ENCODE data around the gene ILDR2.
A peak's percentile ranks its signal among the peaks of the same experiment; 100 is the strongest.

Gene ILDR2

GRCh38 chr1:166999500-167000055, 24.2 kb upstream of the ILDR2 start:
- Histone ChIP-seq H3K27ac (ENCODE audit: low read depth in 2 of 2, low read length in 2 of 2) (no peak overlapping the region), H3K27me3 (ENCODE audit: control insufficient read depth in 2 of 2, insufficient read depth in 2 of 2, low read length in 2 of 2) (no peaks in the 10 kb centered on the region), H3K9ac (ENCODE audit: low read depth in 1 of 2, low read length in 2 of 2) (no peak overlapping the region), H3K4me1 (ENCODE audit: control insufficient read depth in 2 of 2, insufficient read depth in 2 of 2, low read length in 2 of 2) (no peaks in the 10 kb centered on the region), H3K9me3 (ENCODE audit: control insufficient read depth in 2 of 2, low read length in 2 of 2) (no peaks in the 10 kb centered on the region), H3K36me3 (ENCODE audit: control insufficient read depth in 2 of 2, insufficient read depth in 2 of 2, low read length in 2 of 2) (no peaks in the 10 kb centered on the region), H3K4me3 (ENCODE audit: low read length in 2 of 2) (no peak overlapping the region)

DNA sequence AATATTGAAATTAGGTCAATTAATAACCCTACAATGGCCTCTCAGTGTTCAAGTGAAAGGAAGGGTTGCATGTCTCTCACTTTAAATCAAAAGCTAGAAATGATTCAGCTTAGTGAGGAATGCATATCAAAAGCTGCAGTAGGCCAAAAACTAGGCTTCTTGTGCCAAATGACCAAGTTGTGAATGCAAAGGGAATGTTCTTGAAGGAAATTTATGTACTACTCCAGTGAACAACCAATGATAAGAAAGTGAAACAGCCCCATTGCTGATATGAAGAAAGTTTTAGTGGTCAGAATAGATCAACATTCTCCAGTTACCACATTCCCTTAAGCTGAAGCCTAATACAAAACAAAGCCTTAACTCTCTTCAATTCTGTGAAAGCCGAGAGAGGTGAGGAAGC, 23.7 kb upstream of the ILDR2 start:
- H3K9me3 ChIP-seq (ENCODE audit: control insufficient read depth in 2 of 2, low read length in 2 of 2) = no peaks in the 10 kb centered on the region
- no peak overlapping the region for H3K4me3 ChIP-seq (ENCODE audit: low read length in 2 of 2)
- H3K36me3 ChIP-seq (ENCODE audit: control insufficient read depth in 2 of 2, insufficient read depth in 2 of 2, low read length in 2 of 2) = no peaks in the 10 kb centered on the region
- H3K27me3 ChIP-seq (ENCODE audit: control insufficient read depth in 2 of 2, insufficient read depth in 2 of 2, low read length in 2 of 2) = no peaks in the 10 kb centered on the region
- no peak overlapping the region for H3K27ac ChIP-seq (ENCODE audit: low read depth in 2 of 2, low read length in 2 of 2)
- H3K9ac ChIP-seq (ENCODE audit: low read depth in 1 of 2, low read length in 2 of 2) = no peak overlapping the region
- H3K4me1 ChIP-seq (ENCODE audit: control insufficient read depth in 2 of 2, insufficient read depth in 2 of 2, low read length in 2 of 2) = no peaks in the 10 kb centered on the region

- Histone ChIP-seq H3K4me3 (ENCODE audit: low read length in 2 of 2) (no peak within 1 kb of the TSS), H3K36me3 (ENCODE audit: control insufficient read depth in 2 of 2, insufficient read depth in 2 of 2, low read length in 2 of 2) (no peaks in the 10 kb centered on the region), H3K4me1 (ENCODE audit: control insufficient read depth in 2 of 2, insufficient read depth in 2 of 2, low read length in 2 of 2) (no peaks in the 10 kb centered on the region)
Measured at GRCh38 chr1:166988974-166989515, 13.7 kb upstream of the ILDR2 start, which contains the start of gene MAEL. Gene MAEL, plus strand, starts transcription at chr1:166989280. Its CDS starts 73 bp downstream, at chr1:166989353.

GRCh38 chr1:166981589-166981988, 6.2 kb upstream of the ILDR2 start:
- H3K4me1 ChIP-seq (ENCODE audit: control insufficient read depth in 2 of 2, insufficient read depth in 2 of 2, low read length in 2 of 2) = no peaks in the 10 kb centered on the region
- no peaks in the 10 kb centered on the region for H3K9me3 ChIP-seq (ENCODE audit: control insufficient read depth in 2 of 2, low read length in 2 of 2)
- H3K9ac ChIP-seq (ENCODE audit: low read depth in 1 of 2, low read length in 2 of 2) = no peak overlapping the region
- H3K36me3 ChIP-seq (ENCODE audit: control insufficient read depth in 2 of 2, insufficient read depth in 2 of 2, low read length in 2 of 2) = no peaks in the 10 kb centered on the region
- no peak overlapping the region for H3K4me3 ChIP-seq (ENCODE audit: low read length in 2 of 2)
- H3K27ac ChIP-seq (ENCODE audit: low read depth in 2 of 2, low read length in 2 of 2) = no peak overlapping the region
- H3K27me3 ChIP-seq (ENCODE audit: control insufficient read depth in 2 of 2, insufficient read depth in 2 of 2, low read length in 2 of 2) = no peaks in the 10 kb centered on the region

More at GRCh38 chr1:166988974-166989515, 13.7 kb upstream of the ILDR2 start, which contains the start of gene MAEL:
- H3K9ac ChIP-seq (ENCODE audit: low read depth in 1 of 2, low read length in 2 of 2) = no peak within 1 kb of the TSS
- H3K27me3 ChIP-seq (ENCODE audit: control insufficient read depth in 2 of 2, insufficient read depth in 2 of 2, low read length in 2 of 2) = no peaks in the 10 kb centered on the region
- H3K9me3 ChIP-seq (ENCODE audit: control insufficient read depth in 2 of 2, low read length in 2 of 2) = no peaks in the 10 kb centered on the region
- H3K27ac ChIP-seq (ENCODE audit: low read depth in 2 of 2, low read length in 2 of 2) = no peak within 1 kb of the TSS

GRCh38 chr1:166980818-166981217, 5.5 kb upstream of the ILDR2 start:
- H3K9me3 ChIP-seq (ENCODE audit: control insufficient read depth in 2 of 2, low read length in 2 of 2) = no peaks in the 10 kb centered on the region
- H3K27me3 ChIP-seq (ENCODE audit: control insufficient read depth in 2 of 2, insufficient read depth in 2 of 2, low read length in 2 of 2) = peaks cover 0 to 7% of the 10 kb centered on the region in 2 donors
- H3K36me3 ChIP-seq (ENCODE audit: control insufficient read depth in 2 of 2, insufficient read depth in 2 of 2, low read length in 2 of 2) = no peaks in the 10 kb centered on the region
- H3K4me3 ChIP-seq (ENCODE audit: low read length in 2 of 2) = no peak overlapping the region
- no peak overlapping the region for H3K9ac ChIP-seq (ENCODE audit: low read depth in 1 of 2, low read length in 2 of 2)
- H3K27ac ChIP-seq (ENCODE audit: low read depth in 2 of 2, low read length in 2 of 2) = no peak overlapping the region
- H3K4me1 ChIP-seq (ENCODE audit: control insufficient read depth in 2 of 2, insufficient read depth in 2 of 2, low read length in 2 of 2) = peaks cover 0 to 5% of the 10 kb centered on the region in 2 donors

DNA sequence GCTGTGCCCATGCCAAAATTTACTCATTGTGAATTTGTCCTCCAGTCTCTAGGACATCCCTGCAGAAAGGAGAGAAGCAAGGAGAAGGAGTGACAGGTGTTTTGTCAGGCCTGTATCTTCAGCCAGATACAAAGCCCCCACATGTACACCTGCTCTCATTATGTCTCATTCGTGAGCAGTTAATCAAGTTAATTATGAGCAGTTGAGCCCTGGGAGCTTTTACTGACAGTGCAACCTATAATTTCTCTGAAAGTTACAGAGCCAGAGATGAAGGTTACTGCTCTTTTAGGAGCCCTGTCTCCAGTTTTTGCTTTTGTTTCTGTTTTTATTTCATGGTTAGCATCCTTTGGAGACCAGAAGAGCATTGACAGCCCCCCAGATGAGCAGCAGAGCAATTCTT, 5.0 kb upstream of the ILDR2 start:
- H3K27me3 ChIP-seq (ENCODE audit: control insufficient read depth in 2 of 2, insufficient read depth in 2 of 2, low read length in 2 of 2) = peaks cover 0 to 7% of the 10 kb centered on the region in 2 donors
- H3K27ac ChIP-seq (ENCODE audit: low read depth in 2 of 2, low read length in 2 of 2) = no peak overlapping the region
- peaks cover 0 to 6% of the 10 kb centered on the region in 2 donors for H3K4me1 ChIP-seq (ENCODE audit: control insufficient read depth in 2 of 2, insufficient read depth in 2 of 2, low read length in 2 of 2)
- no peak overlapping the region for H3K9ac ChIP-seq (ENCODE audit: low read depth in 1 of 2, low read length in 2 of 2)
- H3K36me3 ChIP-seq (ENCODE audit: control insufficient read depth in 2 of 2, insufficient read depth in 2 of 2, low read length in 2 of 2) = no peaks in the 10 kb centered on the region
- no peaks in the 10 kb centered on the region for H3K9me3 ChIP-seq (ENCODE audit: control insufficient read depth in 2 of 2, low read length in 2 of 2)
- H3K4me3 ChIP-seq (ENCODE audit: low read length in 2 of 2) = no peak overlapping the region

GRCh38 chr1:166978821-166979220, 3.5 kb upstream of the ILDR2 start:
- H3K9me3 ChIP-seq (ENCODE audit: control insufficient read depth in 2 of 2, low read length in 2 of 2) = no peaks in the 10 kb centered on the region
- no peak overlapping the region for H3K9ac ChIP-seq (ENCODE audit: low read depth in 1 of 2, low read length in 2 of 2)
- peaks cover 7 to 17% of the 10 kb centered on the region in 2 donors for H3K27me3 ChIP-seq (ENCODE audit: control insufficient read depth in 2 of 2, insufficient read depth in 2 of 2, low read length in 2 of 2)
- H3K36me3 ChIP-seq (ENCODE audit: control insufficient read depth in 2 of 2, insufficient read depth in 2 of 2, low read length in 2 of 2) = no peaks in the 10 kb centered on the region
- H3K4me1 ChIP-seq (ENCODE audit: control insufficient read depth in 2 of 2, insufficient read depth in 2 of 2, low read length in 2 of 2) = peaks cover 7 to 11% of the 10 kb centered on the region in 2 donors
- no peak overlapping the region for H3K27ac ChIP-seq (ENCODE audit: low read depth in 2 of 2, low read length in 2 of 2)
- no peak overlapping the region for H3K4me3 ChIP-seq (ENCODE audit: low read length in 2 of 2)

- Histone ChIP-seq H3K27me3 (ENCODE audit: control insufficient read depth in 2 of 2, insufficient read depth in 2 of 2, low read length in 2 of 2) (peaks cover 10 to 20% of the 10 kb centered on the region in 2 donors), H3K9me3 (ENCODE audit: control insufficient read depth in 2 of 2, low read length in 2 of 2) (no peaks in the 10 kb centered on the region), H3K27ac (ENCODE audit: low read depth in 2 of 2, low read length in 2 of 2) (no peak overlapping the region), H3K4me1 (ENCODE audit: control insufficient read depth in 2 of 2, insufficient read depth in 2 of 2, low read length in 2 of 2) (peaks cover 7 to 11% of the 10 kb centered on the region in 2 donors), H3K36me3 (ENCODE audit: control insufficient read depth in 2 of 2, insufficient read depth in 2 of 2, low read length in 2 of 2) (no peaks in the 10 kb centered on the region), H3K4me3 (ENCODE audit: low read length in 2 of 2) (no peak overlapping the region), H3K9ac (ENCODE audit: low read depth in 1 of 2, low read length in 2 of 2) (no peak overlapping the region)
Measured at GRCh38 chr1:166977951-166978350, 2.6 kb upstream of the ILDR2 start.

GRCh38 chr1:166974647-166975345, 544 bp downstream of the ILDR2 start:
- Histone ChIP-seq H3K27ac (ENCODE audit: low read depth in 2 of 2, low read length in 2 of 2) (no peak overlapping the region), H3K4me3 (ENCODE audit: low read length in 2 of 2) (peak overlapping the region; percentile 51 to 71), H3K27me3 (ENCODE audit: control insufficient read depth in 2 of 2, insufficient read depth in 2 of 2, low read length in 2 of 2) (peaks cover 10 to 22% of the 10 kb centered on the region in 2 donors), H3K9ac (ENCODE audit: low read depth in 1 of 2, low read length in 2 of 2) (peak overlapping the region; percentile 27 to 59), H3K4me1 (ENCODE audit: control insufficient read depth in 2 of 2, insufficient read depth in 2 of 2, low read length in 2 of 2) (peaks cover 7 to 11% of the 10 kb centered on the region in 2 donors), H3K36me3 (ENCODE audit: control insufficient read depth in 2 of 2, insufficient read depth in 2 of 2, low read length in 2 of 2) (no peaks in the 10 kb centered on the region), H3K9me3 (ENCODE audit: control insufficient read depth in 2 of 2, low read length in 2 of 2) (no peaks in the 10 kb centered on the region)

DNA sequence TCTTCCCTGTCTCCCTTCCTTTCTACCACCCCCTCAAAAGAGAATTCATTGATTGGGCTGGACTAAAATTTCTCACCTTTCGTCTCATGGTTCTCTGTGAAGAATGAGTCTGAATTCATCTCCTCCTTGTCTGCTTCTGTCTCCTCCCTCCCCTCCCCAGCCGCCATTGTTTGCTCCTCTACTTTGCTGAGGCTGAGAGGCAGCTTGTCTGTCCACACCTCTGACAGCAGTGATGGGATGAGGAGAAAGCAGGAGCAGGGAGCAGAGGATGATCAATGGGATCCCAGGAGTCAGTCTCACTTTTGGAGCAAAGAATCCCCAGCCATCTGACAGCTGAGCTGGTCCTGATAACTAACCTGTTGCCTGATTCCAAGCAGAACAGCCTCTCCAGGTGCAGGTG, 2.5 kb downstream of the ILDR2 start:
- no peaks in the 10 kb centered on the region for H3K36me3 ChIP-seq (ENCODE audit: control insufficient read depth in 2 of 2, insufficient read depth in 2 of 2, low read length in 2 of 2)
- no peaks in the 10 kb centered on the region for H3K9me3 ChIP-seq (ENCODE audit: control insufficient read depth in 2 of 2, low read length in 2 of 2)
- H3K9ac ChIP-seq (ENCODE audit: low read depth in 1 of 2, low read length in 2 of 2) = no peak overlapping the region
- H3K27ac ChIP-seq (ENCODE audit: low read depth in 2 of 2, low read length in 2 of 2) = no peak overlapping the region
- H3K4me1 ChIP-seq (ENCODE audit: control insufficient read depth in 2 of 2, insufficient read depth in 2 of 2, low read length in 2 of 2) = peaks cover 7 to 11% of the 10 kb centered on the region in 2 donors
- H3K4me3 ChIP-seq (ENCODE audit: low read length in 2 of 2) = no peak overlapping the region
- H3K27me3 ChIP-seq (ENCODE audit: control insufficient read depth in 2 of 2, insufficient read depth in 2 of 2, low read length in 2 of 2) = peaks cover 10 to 24% of the 10 kb centered on the region in 2 donors
